ENCODE data around the gene DCPS. TPM values are rescaled to one million over a fixed set of nuclear protein-coding genes. Genes with fewer than 3 reads are reported as not detected.

Gene DCPS
- total RNA-seq, 1 donor from 2014 or later: 7.2 TPM

DNA sequence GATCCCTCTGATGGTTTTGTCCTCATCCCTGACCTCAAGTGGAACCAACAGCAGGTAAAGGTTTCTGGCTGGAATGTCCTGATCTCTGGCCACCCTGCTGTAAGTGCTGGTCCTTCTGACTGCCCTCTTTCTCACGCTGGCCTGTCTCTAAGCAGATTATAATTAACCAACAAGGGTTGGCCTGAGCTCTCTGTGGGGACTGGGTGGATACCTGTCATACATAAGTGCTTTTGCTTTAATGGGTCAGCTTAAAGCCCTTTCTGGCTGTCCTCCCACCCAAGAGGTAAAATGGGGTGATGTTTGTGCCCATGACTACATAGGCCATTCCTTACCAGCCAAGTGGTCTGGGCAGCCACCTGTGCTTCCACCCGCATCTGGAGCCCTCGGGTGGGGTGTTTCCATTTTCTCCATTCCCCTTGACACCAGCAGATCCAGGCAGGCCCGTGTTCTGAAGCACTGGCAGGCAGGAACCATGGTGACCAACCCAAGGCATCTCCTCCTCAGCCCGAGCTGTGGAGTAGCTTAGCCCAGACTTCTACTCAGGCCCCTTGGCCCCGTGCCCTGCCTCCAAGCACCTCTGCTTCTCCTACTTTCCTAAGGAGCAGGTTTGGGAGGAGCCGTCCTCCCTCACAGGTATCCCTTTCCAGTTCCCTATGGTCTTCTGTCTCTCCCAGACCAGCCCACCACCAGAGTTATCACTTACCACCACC, 34.6 kb downstream of the DCPS start:
- no peak for DNase-seq
- peaks cover 2% of the 10 kb centered on the region for H3K36me3 Mint-ChIP-seq (ENCODE audit: unreplicated experiment)
- peaks cover 20% of the 10 kb centered on the region for H3K4me1 Mint-ChIP-seq (ENCODE audit: low read depth, unreplicated experiment)
- peak overlapping the region; percentile 36 for H3K27ac Mint-ChIP-seq (ENCODE audit: unreplicated experiment)
- H3K27me3 Mint-ChIP-seq (ENCODE audit: unreplicated experiment): peaks cover 10% of the 10 kb centered on the region
- H3K9me3 Mint-ChIP-seq (ENCODE audit: unreplicated experiment): peaks cover 8% of the 10 kb centered on the region
- H3K4me3 Mint-ChIP-seq (ENCODE audit: unreplicated experiment): peak overlapping the region; percentile 26
- TF ChIP-seq, protein P1, sequence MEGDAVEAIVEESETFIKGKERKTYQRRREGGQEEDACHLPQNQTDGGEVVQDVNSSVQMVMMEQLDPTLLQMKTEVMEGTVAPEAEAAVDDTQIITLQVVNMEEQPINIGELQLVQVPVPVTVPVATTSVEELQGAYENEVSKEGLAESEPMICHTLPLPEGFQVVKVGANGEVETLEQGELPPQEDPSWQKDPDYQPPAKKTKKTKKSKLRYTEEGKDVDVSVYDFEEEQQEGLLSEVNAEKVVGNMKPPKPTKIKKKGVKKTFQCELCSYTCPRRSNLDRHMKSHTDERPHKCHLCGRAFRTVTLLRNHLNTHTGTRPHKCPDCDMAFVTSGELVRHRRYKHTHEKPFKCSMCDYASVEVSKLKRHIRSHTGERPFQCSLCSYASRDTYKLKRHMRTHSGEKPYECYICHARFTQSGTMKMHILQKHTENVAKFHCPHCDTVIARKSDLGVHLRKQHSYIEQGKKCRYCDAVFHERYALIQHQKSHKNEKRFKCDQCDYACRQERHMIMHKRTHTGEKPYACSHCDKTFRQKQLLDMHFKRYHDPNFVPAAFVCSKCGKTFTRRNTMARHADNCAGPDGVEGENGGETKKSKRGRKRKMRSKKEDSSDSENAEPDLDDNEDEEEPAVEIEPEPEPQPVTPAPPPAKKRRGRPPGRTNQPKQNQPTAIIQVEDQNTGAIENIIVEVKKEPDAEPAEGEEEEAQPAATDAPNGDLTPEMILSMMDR (IDR thresholded peaks at IDR 0.05; ENCODE audit: partially characterized antibody, unreplicated experiment): no peak

- no peak for DNase-seq
- Mint-ChIP-seq H3K27me3 (ENCODE audit: unreplicated experiment) (peaks cover 10% of the 10 kb centered on the region), H3K36me3 (ENCODE audit: unreplicated experiment) (peaks cover 4% of the 10 kb centered on the region), H3K27ac (ENCODE audit: unreplicated experiment) (no peak overlapping the region), H3K9me3 (ENCODE audit: unreplicated experiment) (peaks cover 11% of the 10 kb centered on the region), H3K4me3 (ENCODE audit: unreplicated experiment) (no peak overlapping the region), H3K4me1 (ENCODE audit: low read depth, unreplicated experiment) (peaks cover 23% of the 10 kb centered on the region)
- TF ChIP-seq, protein P1 (IDR thresholded peaks at IDR 0.05; ENCODE audit: partially characterized antibody, unreplicated experiment): no peak
Measured at GRCh38 chr11:126339073-126339862, 35.4 kb downstream of the DCPS start.

- no peak for DNase-seq
- peaks cover 4% of the 10 kb centered on the region for H3K36me3 Mint-ChIP-seq (ENCODE audit: unreplicated experiment)
- peaks cover 23% of the 10 kb centered on the region for H3K4me1 Mint-ChIP-seq (ENCODE audit: low read depth, unreplicated experiment)
Measured at GRCh38 chr11:126339863-126340434, 36.1 kb downstream of the DCPS start.

DNA sequence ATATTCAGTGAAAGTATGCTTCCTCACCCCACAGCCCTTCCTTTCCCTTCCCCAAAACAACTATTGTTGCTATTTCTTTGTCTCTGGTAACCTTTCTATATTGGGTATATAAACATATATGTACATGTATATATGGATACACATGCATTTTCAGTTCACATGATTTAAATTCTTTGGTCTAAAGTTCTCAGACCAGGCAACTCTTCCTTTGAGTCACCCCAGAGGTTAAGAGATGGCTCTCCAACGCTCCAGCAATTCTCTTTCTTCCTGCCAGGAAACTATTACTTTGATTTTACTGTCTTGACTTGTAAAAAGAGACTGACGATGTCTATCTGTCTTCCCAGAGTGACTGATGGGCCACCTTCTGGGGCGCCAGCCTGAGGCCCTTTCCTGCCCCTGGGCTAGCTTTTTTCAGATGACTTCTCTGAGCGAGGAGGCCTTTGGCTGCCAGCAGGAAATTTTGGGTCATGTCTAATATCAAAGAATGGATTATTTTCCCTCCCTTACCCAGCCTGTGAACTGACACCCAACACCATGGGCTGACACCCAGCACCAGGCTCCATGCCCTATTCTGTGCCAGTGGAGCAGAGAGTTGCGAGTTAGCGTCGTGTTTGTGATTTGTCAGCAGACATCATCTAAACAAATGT, 37.2 kb downstream of the DCPS start:
- Mint-ChIP-seq H3K27ac (ENCODE audit: unreplicated experiment) (no peak overlapping the region), H3K27me3 (ENCODE audit: unreplicated experiment) (peaks cover 10% of the 10 kb centered on the region), H3K9me3 (ENCODE audit: unreplicated experiment) (peaks cover 11% of the 10 kb centered on the region), H3K36me3 (ENCODE audit: unreplicated experiment) (peaks cover 4% of the 10 kb centered on the region), H3K4me3 (ENCODE audit: unreplicated experiment) (no peak overlapping the region), H3K4me1 (ENCODE audit: low read depth, unreplicated experiment) (peaks cover 24% of the 10 kb centered on the region)
- TF ChIP-seq, protein P1 (IDR thresholded peaks at IDR 0.05; ENCODE audit: partially characterized antibody, unreplicated experiment): no peak
- DNase-seq: no peak

More at GRCh38 chr11:126339863-126340434, 36.1 kb downstream of the DCPS start:
- Mint-ChIP-seq H3K27me3 (ENCODE audit: unreplicated experiment) (peaks cover 10% of the 10 kb centered on the region), H3K9me3 (ENCODE audit: unreplicated experiment) (peaks cover 11% of the 10 kb centered on the region), H3K27ac (ENCODE audit: unreplicated experiment) (no peak overlapping the region), H3K4me3 (ENCODE audit: unreplicated experiment) (no peak overlapping the region)
- TF ChIP-seq, protein P1 (IDR thresholded peaks at IDR 0.05; ENCODE audit: partially characterized antibody, unreplicated experiment): no peak

All from glutamatergic neuron (in vitro differentiated cells).